Right hindlimb (tissue), 1 donor: ENCODE data around the gene TNFRSF4.

Source experiments
- DNase-seq: peaks from one replicate; pipeline ENCODE4 v3.0.0-alpha.2; 2018

TNFRSF4 gene

DNA sequence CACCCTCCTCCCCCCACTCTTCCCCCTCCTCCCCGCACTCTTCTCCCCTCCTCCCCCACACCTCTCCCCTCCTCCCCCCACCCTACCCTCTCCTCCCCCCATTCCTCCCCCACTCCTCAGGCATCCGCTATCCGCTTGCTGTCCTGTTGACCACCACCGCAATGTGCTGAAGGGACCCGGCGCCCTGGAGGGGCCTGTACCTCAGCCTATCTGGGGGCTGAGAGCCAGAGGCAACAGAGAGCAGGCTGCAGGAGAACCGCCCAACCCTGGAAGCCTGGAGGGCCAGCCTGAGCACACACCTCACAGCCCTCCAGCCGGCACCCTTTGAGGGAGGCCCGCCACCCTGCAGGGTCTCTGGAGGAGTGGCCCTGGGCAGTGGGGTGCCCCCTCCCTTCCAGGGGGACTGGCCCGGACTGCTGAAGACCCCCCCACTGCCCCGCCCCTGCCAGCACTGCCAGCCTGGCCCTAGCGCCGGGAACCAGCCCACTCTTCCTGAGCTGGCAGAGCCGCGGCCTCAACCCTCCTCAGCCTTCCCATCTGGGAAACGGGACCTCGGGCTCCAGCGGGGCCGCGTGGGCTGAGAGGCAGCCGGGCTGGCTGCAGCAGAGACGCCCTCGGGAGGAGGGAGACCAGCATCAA is 31.3 kb upstream of the TNFRSF4 start:
- DNase-seq, result no peak

DNA sequence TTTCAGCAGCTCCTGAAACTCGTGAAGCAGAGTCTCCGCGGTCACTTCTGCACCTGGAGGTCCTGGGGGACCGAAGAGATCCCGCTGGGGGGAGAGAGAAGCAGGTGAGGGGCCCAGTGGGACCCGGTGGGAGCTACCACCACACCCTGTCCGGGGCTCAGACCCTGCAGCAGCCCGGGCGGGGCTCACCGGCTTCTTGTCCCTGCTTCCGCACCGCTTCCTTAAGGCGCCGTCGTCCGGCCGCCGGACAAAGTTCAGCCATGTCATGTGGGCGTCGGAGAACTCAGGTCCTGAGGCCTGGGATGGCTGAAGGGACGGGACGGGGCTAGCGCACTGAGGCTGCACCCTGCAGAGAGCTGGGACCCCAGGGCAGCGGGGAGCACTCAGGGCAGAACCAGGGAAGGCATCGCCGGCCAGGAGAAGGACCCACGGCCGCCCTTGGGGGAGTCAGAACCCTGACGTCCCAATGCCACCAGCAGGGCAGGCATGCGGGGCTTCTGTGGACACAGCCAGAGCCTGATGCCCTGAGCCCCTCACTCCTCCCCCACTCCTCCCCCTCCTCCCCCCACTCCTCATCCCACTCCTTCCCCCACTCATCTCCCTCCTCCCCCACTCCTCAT is 30.3 kb upstream of the TNFRSF4 start:
- DNase-seq, result no peak

DNA sequence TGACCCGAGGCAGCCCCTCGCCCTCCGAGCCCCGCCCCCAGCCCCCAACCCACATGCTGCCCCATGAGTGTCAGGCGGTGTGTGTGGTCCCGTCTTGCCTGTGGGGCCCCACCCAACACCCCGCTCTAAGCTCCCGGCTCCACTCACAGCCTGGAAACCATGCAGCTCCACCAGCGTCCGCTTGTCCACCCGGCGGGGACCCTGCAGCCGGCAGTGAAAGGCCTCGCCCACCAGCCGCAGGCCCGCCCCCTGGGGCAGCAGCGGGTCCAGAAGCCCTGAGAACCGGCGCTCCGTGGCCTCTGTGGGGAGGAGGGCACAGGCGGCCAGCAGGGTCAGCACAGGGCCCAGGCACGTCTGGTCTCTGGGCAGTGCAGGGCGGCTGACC is 29.8 kb upstream of the TNFRSF4 start:
- DNase-seq, result no peak

DNA sequence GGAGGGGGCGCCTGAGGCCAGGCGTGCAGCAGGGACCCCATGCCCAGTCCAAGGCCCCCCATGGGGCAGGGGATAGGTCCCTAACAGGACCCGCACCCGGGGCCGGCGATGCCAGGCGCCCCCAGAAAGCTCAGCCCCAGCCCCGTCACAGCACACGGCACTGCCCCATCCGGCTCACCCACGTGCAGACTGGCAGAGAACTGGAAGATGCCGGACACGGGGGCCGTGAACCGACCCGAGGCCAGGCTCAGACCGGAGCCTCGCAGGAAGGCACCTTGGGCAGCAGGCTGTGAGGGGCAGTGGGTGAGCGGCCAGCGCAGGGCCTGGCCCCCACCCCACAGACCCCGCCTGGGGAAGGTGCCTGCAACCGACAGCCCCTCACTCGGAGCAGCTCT is 29.3 kb upstream of the TNFRSF4 start:
- DNase-seq, result no peak

DNA sequence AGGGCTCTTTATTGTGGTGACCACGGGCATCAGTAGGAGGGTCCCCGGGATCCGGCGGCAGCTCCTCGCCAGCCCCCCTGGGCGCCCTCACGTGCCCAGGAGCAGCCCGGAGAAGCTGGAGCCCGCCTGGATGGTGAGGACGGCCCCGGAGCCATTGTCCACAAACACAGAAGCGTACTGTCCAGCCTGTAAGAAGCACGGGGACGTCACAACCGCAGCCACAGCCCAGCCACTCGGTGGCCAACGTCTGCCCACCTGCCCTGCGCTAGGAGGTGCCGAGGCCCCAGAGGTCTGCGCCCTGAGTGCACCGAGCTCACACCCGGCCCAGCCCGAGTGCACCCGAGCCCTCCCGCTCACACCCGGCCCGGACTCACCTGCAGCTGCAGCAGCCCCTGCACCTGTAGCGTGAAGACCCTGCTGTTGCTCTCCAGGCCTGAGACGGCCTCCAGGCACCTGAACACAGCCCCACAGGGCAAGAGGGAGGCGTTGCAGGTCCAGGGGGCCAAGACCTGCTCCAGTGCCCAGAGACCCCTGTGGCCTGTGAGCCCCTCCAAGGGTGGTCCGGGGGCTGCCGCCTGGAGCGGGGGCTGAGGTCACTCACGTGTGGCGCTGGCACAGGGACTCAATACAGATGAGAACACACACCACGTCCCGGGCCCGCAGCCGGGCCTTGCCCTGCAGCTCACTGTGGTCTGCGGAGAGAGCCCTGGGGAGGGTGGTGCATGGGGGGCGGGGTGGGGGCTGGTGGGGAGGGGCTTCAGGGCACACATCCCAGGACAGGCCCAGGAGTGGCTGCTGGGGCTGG is 28.7 kb upstream of the TNFRSF4 start:
- no peak for DNase-seq

DNA sequence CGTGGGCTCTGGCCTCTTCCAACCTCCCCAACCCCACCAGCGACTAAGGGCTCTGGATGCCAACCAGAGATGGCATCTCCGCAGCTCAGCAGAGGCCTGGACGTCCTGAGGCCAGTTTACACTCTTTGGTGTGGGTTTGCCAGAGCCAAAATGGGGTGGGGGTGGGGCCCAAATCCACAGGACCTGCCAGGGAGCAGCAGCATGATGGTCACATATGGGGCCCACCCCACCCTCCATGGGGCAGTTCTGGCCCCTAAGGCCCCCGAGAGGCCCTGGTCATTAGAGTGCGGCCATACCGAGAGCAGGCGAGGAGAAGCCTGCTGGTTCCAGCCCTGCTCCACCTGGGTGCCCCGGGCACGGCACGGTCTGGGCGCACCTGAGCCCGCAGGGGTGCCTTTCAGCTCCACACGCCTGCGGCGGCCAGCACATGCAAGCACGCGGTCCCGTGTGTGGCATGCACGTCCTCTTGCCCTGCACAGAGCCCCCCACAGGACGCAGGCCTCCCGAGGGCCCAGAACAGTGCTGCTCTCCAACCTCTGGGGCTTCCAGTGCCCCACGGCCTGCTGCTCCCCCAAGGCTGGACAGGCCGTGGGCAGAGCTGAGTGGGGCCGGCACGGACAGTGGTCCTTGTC is 27.8 kb upstream of the TNFRSF4 start:
- DNase-seq, result no peak

DNA sequence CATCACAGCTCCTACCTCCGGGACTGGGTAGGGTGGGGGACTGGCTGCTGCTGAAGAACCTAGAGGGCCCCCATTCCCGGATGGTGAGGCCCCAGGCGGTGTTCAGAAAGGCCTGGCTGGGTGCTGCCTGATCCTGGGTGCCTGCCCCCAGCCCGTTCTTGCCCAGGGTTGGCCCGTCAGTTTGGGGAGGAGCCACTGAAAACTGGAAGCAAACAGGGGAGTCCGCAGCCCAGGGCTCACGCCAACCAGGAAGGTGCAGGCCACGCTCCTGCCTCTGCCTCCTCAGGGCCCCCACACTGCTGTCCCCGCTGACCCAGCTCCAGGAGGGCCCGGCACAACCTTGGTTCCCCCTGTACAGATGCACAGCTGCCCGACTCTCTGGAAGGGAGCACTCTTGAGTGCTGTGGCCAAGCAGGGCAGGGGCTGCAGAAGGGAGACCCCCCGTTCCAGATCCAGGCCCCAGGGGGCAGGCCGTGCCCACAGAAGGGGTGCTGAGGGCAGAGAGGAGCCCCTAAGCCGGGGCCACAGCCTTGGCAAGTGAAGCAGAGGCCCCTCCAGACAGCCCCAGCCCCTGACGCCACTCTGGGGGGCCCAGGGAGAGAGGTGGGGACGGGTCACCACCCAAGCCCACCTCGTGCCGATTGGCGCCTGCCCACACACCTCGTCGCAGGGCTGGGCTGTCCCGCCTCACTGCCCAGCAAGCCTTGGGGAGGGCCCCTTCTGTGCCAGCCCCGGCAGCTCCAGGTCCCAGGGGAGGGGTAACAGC is 27.1 kb upstream of the TNFRSF4 start:
- DNase-seq, result no peak

DNA sequence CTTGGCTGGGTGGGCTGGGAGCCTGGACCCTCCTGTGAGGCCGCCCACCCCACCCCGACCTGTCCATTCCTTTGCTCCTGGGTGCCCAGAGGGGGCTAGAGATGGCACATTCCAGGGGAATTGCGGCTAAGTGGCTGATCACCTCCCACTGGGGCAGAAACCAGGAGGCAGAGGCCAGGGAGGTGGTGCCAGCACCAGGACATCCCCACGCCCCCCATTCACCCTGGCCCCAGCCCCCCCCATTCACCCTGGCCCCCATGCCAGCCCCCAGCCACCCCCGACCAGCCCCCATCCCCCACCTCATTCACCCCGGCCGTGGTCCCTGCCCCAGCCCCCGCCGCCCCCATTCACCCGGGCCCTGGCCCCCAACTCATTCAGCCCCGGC is 26.4 kb upstream of the TNFRSF4 start:
- DNase-seq, result no peak

DNA sequence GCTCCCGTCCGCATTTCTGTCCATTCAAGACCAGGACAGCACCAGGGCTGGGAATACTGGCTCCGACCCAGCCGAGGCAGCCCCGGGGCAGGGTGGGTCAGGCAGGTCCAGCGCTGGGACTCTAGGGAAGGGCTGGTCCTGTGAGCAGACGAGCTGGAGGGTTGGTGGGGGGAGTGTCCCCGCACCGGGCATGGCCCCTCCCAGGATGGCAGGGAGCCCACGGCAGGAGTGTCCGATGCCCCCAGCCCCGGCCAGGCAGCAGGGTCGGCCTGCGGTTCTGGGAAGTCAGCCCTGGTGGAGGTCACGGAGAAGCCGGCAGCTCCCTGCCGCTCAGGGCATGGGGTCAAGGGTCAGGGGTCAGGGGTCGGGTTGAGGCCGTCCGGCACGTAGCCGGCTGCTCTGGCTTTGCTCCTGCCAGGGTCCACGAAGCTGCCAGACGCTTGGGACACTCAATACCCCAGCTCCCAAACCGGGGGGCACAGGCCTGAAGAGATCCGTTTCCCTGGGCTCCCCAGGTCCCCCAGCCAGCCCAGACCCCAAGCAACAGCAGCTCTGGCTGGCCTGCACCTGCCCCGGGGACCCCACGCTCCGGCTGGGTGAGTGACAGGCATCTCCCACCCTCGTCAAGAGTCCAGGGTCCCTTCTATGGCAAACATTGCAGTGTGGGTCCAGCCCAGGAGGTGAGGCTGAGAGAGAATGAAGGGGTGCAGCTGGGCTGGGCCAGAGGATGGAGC is 25.8 kb upstream of the TNFRSF4 start:
- no peak for DNase-seq

DNA sequence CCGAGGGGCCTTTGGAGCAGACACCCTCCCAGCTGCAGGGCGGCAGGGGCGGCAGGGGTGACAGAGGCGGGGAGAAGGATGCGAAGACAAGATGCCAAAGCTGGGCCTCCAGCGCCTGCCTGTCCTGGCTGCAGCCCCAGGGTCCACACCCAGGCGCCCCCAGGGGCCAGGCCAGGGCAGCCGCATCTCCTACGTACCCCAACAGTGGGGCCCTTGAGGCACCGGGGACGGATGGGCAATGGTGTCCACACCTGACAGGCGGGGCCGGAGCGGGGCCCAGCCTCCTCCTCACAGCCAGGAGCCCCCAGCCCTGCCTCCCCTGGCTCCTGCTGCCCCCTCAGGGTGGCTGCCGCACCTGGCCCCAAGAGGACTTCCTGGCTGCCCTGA is 25.3 kb upstream of the TNFRSF4 start:
- DNase-seq, result no peak

DNA sequence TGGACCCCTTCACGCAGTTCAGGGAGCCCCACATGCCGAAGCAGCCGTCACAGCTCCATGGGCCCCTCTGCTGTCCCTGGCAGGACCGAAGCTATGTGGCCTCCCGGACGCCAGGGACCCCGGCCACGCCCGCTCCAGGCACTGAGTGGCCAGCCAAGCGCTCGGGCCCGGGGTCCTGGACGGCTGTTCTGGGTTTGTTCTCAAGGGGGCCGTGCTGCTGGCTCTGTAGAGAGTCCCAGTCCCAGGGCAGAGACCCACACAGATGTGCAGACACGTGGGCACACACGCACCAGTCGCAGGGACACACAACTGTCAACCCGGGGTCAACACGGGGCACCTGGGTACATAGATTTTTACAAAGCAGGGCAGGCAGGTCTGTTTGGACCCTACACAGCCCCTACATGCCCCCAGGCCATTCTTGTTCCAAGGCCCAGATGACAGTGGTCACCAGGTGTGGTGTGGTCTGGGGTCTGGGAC is 24.8 kb upstream of the TNFRSF4 start:
- DNase-seq, result no peak

DNA sequence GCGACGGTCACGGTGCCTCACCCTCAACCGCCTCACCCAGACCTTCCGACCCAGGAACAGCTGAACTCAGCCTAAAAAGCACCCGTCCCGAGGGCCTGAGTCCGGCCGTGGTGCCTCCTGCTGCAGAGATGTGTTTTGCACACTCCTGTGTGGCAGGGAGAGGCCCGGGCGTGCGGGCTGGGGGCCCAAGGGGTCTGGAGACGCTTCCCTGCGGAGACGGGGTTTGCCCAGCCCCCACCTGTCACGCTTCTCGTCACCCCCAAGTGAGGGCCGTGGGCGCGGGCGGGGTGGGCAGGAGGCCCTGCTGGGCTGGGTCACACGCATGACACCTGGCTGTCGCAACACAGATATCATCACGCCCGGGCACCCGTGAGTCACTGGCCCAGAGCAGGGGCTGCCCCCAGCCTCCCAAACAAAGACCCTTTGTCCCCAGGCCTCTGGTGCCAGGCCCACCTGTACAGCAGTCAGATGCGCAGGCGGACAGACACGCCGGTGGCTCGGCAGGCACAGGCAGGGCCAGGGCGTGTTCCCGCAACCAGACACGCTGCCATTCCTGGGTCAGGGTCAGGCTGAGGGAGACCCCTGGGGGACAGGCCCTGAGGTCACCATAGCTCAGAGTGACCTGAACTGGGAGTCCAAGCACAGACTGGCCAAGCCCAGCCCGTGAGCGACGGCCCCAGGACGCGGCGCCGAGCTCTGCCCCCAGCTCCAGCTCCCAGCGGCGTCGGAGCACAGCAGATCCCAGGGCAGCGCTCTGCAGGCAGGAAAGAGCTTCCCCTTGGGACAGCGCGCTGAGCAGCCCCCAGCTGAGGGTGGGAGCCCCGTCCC is 24.1 kb upstream of the TNFRSF4 start:
- no peak for DNase-seq

DNA sequence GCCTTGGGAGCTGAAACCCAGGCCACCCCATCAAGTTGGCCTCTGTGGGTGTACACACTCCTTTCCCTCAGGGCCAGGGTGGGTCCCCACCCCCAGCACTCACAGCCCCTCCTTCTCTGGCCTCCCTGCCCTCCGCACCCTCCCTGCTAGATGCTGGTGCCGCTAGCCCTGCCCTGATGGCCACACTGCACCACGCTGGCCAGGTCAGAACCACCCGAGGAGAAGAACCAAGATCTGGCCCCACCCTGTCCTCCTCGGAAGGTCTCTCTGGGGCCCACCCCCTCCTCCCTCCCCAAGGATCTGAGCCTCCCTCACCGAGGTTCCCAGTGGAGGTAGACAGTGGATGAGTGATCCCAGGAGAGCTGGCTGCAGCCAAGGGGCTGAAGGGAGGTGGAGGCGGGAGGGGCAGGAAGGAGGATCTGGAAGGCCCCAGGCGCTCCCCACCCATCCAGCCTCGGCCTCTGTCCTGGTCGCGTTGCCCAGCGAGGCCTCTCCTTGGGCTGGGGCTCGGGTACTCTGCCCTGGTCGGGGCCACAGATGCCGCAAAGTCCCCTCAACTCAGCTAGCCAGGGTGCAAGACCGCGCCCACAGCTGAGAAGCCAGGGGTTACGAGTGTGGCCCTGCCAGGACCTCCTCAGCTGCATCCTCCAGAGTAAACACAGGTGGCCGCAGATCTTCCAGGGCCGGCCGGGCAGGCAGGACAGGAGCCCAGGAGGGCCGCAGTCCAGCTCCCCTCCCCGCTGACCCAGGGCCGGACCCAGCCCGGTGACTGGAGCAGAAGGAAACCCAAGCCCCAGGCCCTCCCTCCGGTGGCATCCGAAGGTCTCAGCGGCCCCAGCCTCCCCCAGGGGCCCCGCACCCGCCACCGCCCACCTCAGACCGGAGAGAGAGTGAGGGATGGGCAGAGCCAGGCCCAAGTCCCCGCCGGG is 23.3 kb upstream of the TNFRSF4 start:
- DNase-seq, result no peak

DNA sequence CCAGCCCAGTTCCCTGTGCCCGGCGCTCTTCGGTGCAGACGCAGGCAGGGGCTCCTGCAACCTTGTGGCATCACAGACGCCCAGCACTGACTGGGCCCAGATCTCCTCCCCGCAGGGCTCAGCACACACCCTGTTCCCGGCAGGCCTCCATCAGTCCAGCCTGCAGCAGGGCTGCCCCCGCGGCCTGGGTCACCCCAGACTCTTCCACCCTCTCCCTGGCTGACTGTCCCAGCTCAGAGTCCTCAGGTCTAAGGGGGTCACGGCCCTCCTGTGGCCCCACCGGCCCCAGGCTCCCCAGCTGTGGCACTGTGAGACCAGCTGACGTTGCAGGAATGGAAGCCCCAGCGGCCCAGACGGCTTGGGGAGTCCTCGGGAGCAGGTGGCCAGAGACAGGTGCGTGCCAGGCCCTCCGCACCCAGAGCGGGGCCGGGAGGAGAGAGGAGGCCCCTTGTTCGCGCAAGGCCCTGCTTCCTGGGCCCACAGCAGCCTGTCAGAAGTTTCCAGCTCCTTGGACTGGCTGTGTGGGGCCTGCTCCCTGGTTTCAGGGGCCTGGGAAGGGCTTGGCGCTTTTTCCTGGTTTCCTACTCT is 22.3 kb upstream of the TNFRSF4 start:
- DNase-seq, result no peak

DNA sequence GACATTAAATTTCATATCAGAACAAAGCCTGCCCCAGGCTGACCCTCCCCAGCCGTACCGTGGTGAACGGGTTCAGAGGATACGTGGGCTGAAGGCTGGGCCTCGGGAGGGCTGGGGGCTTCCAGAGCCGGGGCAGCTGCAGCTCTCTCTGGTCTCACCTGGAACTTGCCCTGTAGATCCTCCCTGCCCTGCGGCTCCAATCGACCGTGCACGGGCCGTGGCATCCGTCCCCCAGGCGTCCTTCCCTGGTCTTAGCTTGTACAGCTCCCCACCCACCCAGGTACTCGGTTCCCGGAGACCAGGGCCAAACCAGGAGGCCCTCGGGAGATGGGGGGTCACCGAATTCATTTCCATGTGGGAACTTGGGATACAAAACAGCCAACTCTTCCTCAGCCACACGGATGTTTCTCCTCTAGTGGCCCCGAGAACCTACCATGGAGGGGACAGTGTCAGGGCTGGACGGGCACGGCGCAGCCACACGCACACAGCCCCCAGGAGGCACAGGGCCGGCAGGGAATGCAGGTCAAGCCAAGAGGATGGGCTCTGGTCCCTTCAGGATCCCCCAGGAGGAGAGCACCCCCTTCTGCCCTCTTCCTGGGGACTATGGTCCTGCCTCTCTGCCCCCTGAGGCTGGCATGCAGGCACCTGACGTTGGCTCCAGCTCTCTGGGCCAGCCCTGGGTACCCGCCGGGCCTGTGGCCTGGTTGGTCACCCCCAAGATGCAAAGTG is 21.2 kb upstream of the TNFRSF4 start:
- no peak for DNase-seq

DNA sequence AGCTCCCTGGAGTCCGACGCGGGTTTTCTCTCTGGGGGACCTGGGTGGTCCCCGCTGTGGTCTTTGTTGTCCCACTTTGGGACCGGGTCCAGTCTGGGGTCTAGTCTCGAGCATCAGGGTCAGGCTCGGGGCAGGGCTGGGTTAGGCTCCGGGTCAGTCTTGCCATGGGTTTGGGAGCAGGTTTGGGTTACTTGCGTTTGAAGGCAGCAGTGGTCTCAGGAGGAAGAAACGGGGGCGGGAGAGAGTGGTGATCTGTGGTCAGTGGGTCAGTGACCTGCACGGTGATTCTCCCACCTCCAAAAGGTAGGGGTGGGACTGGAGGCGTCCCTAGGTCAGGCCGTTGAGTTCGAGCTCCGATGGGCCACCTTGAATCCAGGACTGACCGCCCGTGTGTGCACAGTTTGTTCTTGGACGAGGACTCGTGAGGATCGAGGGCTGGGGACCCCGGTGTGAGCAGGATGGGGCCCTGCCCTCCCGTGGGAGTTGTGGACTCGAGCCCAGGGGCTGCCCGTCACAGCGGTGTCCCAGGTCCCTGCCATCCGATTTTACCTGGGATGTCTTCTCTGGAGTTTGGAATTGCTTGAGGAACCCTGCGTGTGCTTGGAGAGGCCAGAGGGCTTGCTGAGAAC is 20.3 kb upstream of the TNFRSF4 start:
- no peak for DNase-seq

DNA sequence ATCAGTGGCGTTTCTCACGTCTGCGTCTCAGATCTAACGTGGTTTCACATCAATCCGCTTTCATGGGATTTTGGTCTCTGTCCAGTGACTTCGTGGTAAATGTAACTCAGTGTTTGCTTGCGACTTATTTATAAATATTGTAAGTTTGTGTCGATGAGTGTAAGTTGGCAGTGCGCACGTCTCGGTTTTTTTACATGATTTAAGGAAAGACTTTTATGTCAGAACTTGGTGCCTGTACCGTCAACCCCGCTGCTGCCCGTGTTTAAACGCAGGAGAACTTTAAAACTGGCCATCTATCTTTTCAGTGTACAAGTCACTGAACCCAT is 19.6 kb upstream of the TNFRSF4 start:
- no peak for DNase-seq

DNA sequence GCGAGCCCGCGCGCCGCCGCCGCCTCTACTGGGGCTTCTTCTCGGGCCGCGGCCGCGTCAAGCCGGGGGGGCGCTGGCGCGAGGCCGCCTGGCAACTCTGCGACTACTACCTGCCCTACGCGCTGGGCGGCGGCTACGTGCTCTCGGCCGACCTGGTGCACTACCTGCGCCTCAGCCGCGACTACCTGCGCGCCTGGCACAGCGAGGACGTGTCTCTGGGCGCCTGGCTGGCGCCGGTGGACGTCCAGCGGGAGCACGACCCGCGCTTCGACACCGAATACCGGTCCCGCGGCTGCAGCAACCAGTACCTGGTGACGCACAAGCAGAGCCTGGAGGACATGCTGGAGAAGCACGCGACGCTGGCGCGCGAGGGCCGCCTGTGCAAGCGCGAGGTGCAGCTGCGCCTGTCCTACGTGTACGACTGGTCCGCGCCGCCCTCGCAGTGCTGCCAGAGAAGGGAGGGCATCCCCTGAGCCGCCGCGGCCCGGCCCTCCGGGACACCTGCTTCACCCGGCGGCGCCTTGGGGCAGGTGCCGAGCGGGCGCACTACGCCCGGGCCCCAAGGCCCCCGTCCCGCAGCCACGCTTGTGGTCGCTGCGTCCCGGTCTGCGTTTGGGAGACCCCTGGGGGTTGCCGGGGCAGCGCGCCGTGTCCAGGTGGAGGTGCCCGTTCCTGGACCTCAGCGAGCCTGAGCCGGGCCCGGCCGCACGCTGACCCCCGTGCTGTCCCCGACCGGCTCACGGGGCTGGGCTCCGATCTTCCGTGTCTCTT is 19.0 kb upstream of the TNFRSF4 start:
- no peak for DNase-seq
